HCT116 (cell line): ENCODE measurements around the gene CD300LD. TPM values are rescaled to one million over a fixed set of nuclear protein-coding genes. Genes with fewer than 3 reads are reported as not detected.

Experiments used
- ATAC-seq: fragments of 200-7000 bp; cut with Tn5 transposase; 2 replicates; pipeline ENCODE4 v1.9.1; 2020; ENCODE audit warnings: mild to moderate bottlenecking, moderate library complexity
- BruUV-seq: library from RNA; stranded (reverse); fragments of 400-500 nt; replicated peaks from 2 replicates; lab custom pipeline; 2021; lab: Mats Ljungman, UMichigan
- CTCF ChIA-PET: fragments of 300-600 bp; sonication (Branson Sonifier 250); formaldehyde crosslinking; loops from one replicate; lab custom pipeline; 2021; ENCODE audit warnings: antibody characterized with exemption; lab: Charles Lee
- POLR2A ChIA-PET: fragments of 300-600, 350-600 bp; sonication (Branson Sonifier 250); formaldehyde crosslinking; loops from one replicate; lab custom pipeline; 2021; ENCODE audit warnings: antibody characterized with exemption; lab: Charles Lee
- RAD21 ChIA-PET, 2 experiments: fragments of 300-600 bp; sonication (Branson Sonifier 250); formaldehyde crosslinking; loops; one replicate each; lab custom pipeline; 2023; ENCODE audit warnings: low total read pairs in 2 of 2; ENCODE audit not compliant: uncharacterized antibody in 2 of 2, unreplicated experiment in 2 of 2, low non-redundant PET in 1 of 2; lab: Charles Lee
- DNase-seq: peaks from one replicate; pipeline ENCODE4 v3.0.0-alpha.2; 2010; ENCODE audit warnings: low read depth, low spot score
- H2AFZ ChIP-seq: fragments of 200-600 bp; shearing (Covaris generic), sonication (generic); 2 replicates; pipeline ENCODE4 v1.6.1; 2017; ENCODE audit warnings: low read depth, mixed run types, mixed read lengths, antibody characterized with exemption, low read length; ENCODE audit not compliant: poor library complexity, severe bottlenecking
- H3K27ac ChIP-seq: 2 replicates; pipeline ENCODE4 v1.5.1; 2012; ENCODE audit warnings: low read depth, low read length
- H3K27me3 ChIP-seq: fragments of 200-600 bp; sonication (generic); 2 replicates; pipeline ENCODE4 v1.6.1; 2016; ENCODE audit warnings: mixed run types, low read length, mixed read lengths; ENCODE audit not compliant: insufficient read depth
- H3K36me3 ChIP-seq, 2 experiments: fragments of 200-500 bp in 1 of 2; fragments of 200-600 bp in 1 of 2; sonication (Bioruptor generic) in 1 of 2; sonication (generic) in 1 of 2; 2 replicates each; pipeline versions ENCODE4 v1.5.1 to v1.6.1; 2014 to 2016; ENCODE audit warnings: low read length in 2 of 2, inconsistent platforms in 1 of 2, mixed read lengths in 1 of 2, mixed run types in 1 of 2; ENCODE audit not compliant: insufficient read depth in 2 of 2, control insufficient read depth in 1 of 2
- H3K4me1 ChIP-seq, 2 experiments: fragments of 200-600 bp in 1 of 2; sonication (generic) in 1 of 2; 2 replicates each; pipeline versions ENCODE4 v1.5.1 to v1.6.1; 2012 to 2017; ENCODE audit warnings: low read length in 2 of 2, inconsistent platforms in 1 of 2, mild to moderate bottlenecking in 1 of 2, mixed read lengths in 1 of 2, mixed run types in 1 of 2, moderate library complexity in 1 of 2; ENCODE audit not compliant: insufficient read depth in 2 of 2, control insufficient read depth in 1 of 2
- H3K4me2 ChIP-seq: fragments of 200-600 bp; sonication (generic); 2 replicates; pipeline ENCODE4 v1.6.1; 2017; ENCODE audit warnings: mixed run types, low read length, mixed read lengths
- H3K4me3 ChIP-seq, 2 experiments: fragments of 200-600 bp in 1 of 2; sonication (generic) in 1 of 2; replicated peaks in 1 of 2; 2 replicates each; pipeline ENCODE4 v1.5.1; 2011 to 2016; ENCODE audit warnings: low read length in 2 of 2, control low read depth in 1 of 2, low read depth in 1 of 2, mild to moderate bottlenecking in 1 of 2, mixed read lengths in 1 of 2, mixed run types in 1 of 2
- H3K79me2 ChIP-seq: fragments of 200-600 bp; sonication (generic); 2 replicates; pipeline ENCODE4 v1.6.1; 2017; ENCODE audit warnings: mild to moderate bottlenecking, mixed run types, low read length, moderate library complexity, mixed read lengths; ENCODE audit not compliant: insufficient read depth
- H3K9ac ChIP-seq: fragments of 200-600 bp; sonication (generic); 2 replicates; pipeline ENCODE4 v1.6.1; 2016; ENCODE audit warnings: low read length, mixed read lengths
- H3K9me2 ChIP-seq: fragments of 200-600 bp; sonication (generic), shearing (Covaris generic); 2 replicates; pipeline ENCODE4 v1.6.1; 2017; ENCODE audit warnings: mixed run types, mild to moderate bottlenecking, moderate library complexity; ENCODE audit not compliant: insufficient read depth
- H3K9me3 ChIP-seq, 2 experiments: fragments of 200-500 bp in 1 of 2; fragments of 200-600 bp in 1 of 2; sonication (Bioruptor generic) in 1 of 2; sonication (generic) in 1 of 2; 2 replicates each; pipeline ENCODE4 v1.6.1; 2014 to 2017; ENCODE audit warnings: low read length in 2 of 2, mixed read lengths in 2 of 2, inconsistent platforms in 1 of 2, low read depth in 1 of 2, mild to moderate bottlenecking in 1 of 2, mixed run types in 1 of 2, moderate library complexity in 1 of 2; ENCODE audit not compliant: control insufficient read depth in 1 of 2, insufficient read depth in 1 of 2
- H4K20me1 ChIP-seq: fragments of 200-600 bp; sonication (generic), shearing (Covaris generic); 2 replicates; pipeline ENCODE4 v1.6.1; 2017; ENCODE audit warnings: mixed run types, mild to moderate bottlenecking, moderate library complexity; ENCODE audit not compliant: insufficient read depth
- ATF3 ChIP-seq: IDR thresholded peaks from 2 replicates; pipeline ENCODE4 v1.6.1; 2012
- CBX3 ChIP-seq: IDR thresholded peaks from 2 replicates; pipeline ENCODE4 v1.6.1; 2012; ENCODE audit warnings: low read depth
- CEBPB ChIP-seq: IDR thresholded peaks from 2 replicates; pipeline ENCODE4 v1.6.1; 2012; ENCODE audit warnings: low read depth
- CTCF ChIP-seq, 3 experiments: fragments of 200-600 bp in 1 of 3; sonication (generic) in 1 of 3; IDR thresholded peaks in 2 of 3; conservative IDR thresholded peaks in 1 of 3; 2 replicates each; pipeline ENCODE4 v1.5.1; 2012 to 2017; ENCODE audit warnings: low read depth in 2 of 3, low read length in 2 of 3, antibody characterized with exemption in 1 of 3, borderline replicate concordance in 1 of 3, control low read depth in 1 of 3, mild to moderate bottlenecking in 1 of 3, mixed read lengths in 1 of 3, mixed run types in 1 of 3, moderate library complexity in 1 of 3; ENCODE audit not compliant: insufficient read depth in 1 of 3
- EZH2 ChIP-seq: fragments of 200-600 bp; sonication (generic); IDR thresholded peaks from 2 replicates; pipeline ENCODE4 v1.6.1; 2017; ENCODE audit warnings: antibody characterized with exemption, mixed run types
- EZH2phosphoT487 ChIP-seq: fragments of 200-600 bp; IDR thresholded peaks from 2 replicates; pipeline ENCODE4 v1.6.1; 2018; ENCODE audit warnings: antibody characterized with exemption, borderline replicate concordance
- JUND ChIP-seq: IDR thresholded peaks from 2 replicates; pipeline ENCODE4 v1.6.1; 2012
- POLR2A ChIP-seq: IDR thresholded peaks from 2 replicates; pipeline ENCODE4 v1.7.0; 2011; ENCODE audit warnings: borderline replicate concordance; ENCODE audit not compliant: insufficient read depth, insufficient read length; ENCODE audit errors: extremely low read depth
- POLR2AphosphoS5 ChIP-seq: IDR thresholded peaks from 2 replicates; pipeline ENCODE4 v1.6.1; 2011; ENCODE audit warnings: mild to moderate bottlenecking, low read depth, low read length, moderate library complexity
- REST ChIP-seq: IDR thresholded peaks from 2 replicates; pipeline ENCODE4 v1.6.1; 2012; ENCODE audit warnings: low read depth
- SP1 ChIP-seq: IDR thresholded peaks from 2 replicates; pipeline ENCODE4 v1.6.1; 2012; ENCODE audit warnings: low read depth
- SRF ChIP-seq: IDR thresholded peaks from 2 replicates; pipeline ENCODE4 v1.6.1; 2012; ENCODE audit warnings: low read depth
- TCF7L2 ChIP-seq: IDR thresholded peaks from 2 replicates; pipeline ENCODE4 v1.7.0; 2011; ENCODE audit warnings: borderline replicate concordance, inconsistent platforms; ENCODE audit not compliant: insufficient read depth, insufficient read length; ENCODE audit errors: extremely low read depth
- YY1 ChIP-seq: IDR thresholded peaks from 2 replicates; pipeline ENCODE4 v1.6.1; 2011; ENCODE audit warnings: low read length, low read depth, moderate library complexity, mild to moderate bottlenecking; ENCODE audit not compliant: insufficient replicate concordance; ENCODE audit errors: extremely low read depth
- ZBTB33 ChIP-seq: IDR thresholded peaks from 2 replicates; pipeline ENCODE4 v1.6.1; 2011; ENCODE audit warnings: mild to moderate bottlenecking, low read length, moderate library complexity; ENCODE audit not compliant: insufficient replicate concordance; ENCODE audit errors: extremely low read depth
- ZFX ChIP-seq: fragments of 450-650 bp; IDR thresholded peaks from 2 replicates; pipeline ENCODE4 v1.6.1; 2017
- ZNF274 ChIP-seq: fragments of 200-500 bp; sonication (Bioruptor generic); IDR thresholded peaks from 2 replicates; pipeline ENCODE4 v1.6.1; 2014; ENCODE audit warnings: mild to moderate bottlenecking, low read depth, low read length, inconsistent platforms
- intact Hi-C: fragments of 100-400 bp; cut with micrococcal nuclease; formaldehyde crosslinking; loops from 2 replicates; pipeline ENCODE4 v1.10.0; 2022
- total RNA-seq: library from RNA; stranded (reverse); gene quantifications from one replicate; pipeline ENCODE4 v1.2.1, GENCODE V29; 2021; ENCODE audit not compliant: unreplicated experiment

CD300LD gene
- total RNA-seq, 1 experiment from 2014 or later: not detected

- DNase-seq (no peak), ATAC-seq (no peak)
- Histone ChIP-seq H3K79me2 (no peaks in the 10 kb centered on the region), H3K36me3 (no peaks in the 10 kb centered on the region), H2AFZ (no peak overlapping the region), H3K27ac (no peak overlapping the region)
- no TSS peak for BruUV-seq
- intact Hi-C loops: no loop called here
- ChIA-PET POLR2A (no interaction called here), RAD21 (no interaction called here)
- no peak for TF ChIP-seq CEBPB
- no peak for TF ChIP-seq POLR2A
- TF ChIP-seq CTCF (IDR thresholded peaks at IDR 0.05 in 2 of 3, conservative IDR thresholded peaks at IDR 0.05 in 1 of 3; ENCODE audit: borderline replicate concordance in 1 of 3, insufficient read depth in 1 of 3, low read depth in 2 of 3, low read length in 2 of 3): no peak
- no peak for TF ChIP-seq SRF
- no peak for TF ChIP-seq ZBTB33
- TF ChIP-seq CBX3: no peak
- TF ChIP-seq EZH2: no peak
- no peak for TF ChIP-seq TCF7L2
- TF ChIP-seq EZH2phosphoT487: no peak
- no peak for TF ChIP-seq YY1
- no peak for TF ChIP-seq SP1
- no peak for TF ChIP-seq ZFX
- TF ChIP-seq ATF3: no peak
- no peak for TF ChIP-seq JUND
- no peak for TF ChIP-seq POLR2AphosphoS5
- TF ChIP-seq REST: no peak
- no peak for TF ChIP-seq ZNF274
- TF ChIP-seq, all 23 proteins: peak for 0
- CTCF ChIA-PET: interaction anchor here (1.0 kb wide), 1 partner anchor 18 kb away, joined by 3 read pairs; no protein-coding TSS in a partner anchor
- Histone ChIP-seq H3K4me3 (no peak overlapping the region), H3K27me3 (peaks cover 64% of the 10 kb centered on the region), H3K9me3 (no peaks in the 10 kb centered on the region), H3K9me2 (no peaks in the 10 kb centered on the region), H3K4me2 (no peak overlapping the region), H3K4me1 (no peaks in the 10 kb centered on the region), H4K20me1 (no peaks in the 10 kb centered on the region), H3K9ac (no peak overlapping the region)
These were observed 47.6 kb upstream of the CD300LD start for GRCh38 chr17:74639704-74640151.
